ENCODE data around the gene CABLES1.

CABLES1 gene

DNA sequence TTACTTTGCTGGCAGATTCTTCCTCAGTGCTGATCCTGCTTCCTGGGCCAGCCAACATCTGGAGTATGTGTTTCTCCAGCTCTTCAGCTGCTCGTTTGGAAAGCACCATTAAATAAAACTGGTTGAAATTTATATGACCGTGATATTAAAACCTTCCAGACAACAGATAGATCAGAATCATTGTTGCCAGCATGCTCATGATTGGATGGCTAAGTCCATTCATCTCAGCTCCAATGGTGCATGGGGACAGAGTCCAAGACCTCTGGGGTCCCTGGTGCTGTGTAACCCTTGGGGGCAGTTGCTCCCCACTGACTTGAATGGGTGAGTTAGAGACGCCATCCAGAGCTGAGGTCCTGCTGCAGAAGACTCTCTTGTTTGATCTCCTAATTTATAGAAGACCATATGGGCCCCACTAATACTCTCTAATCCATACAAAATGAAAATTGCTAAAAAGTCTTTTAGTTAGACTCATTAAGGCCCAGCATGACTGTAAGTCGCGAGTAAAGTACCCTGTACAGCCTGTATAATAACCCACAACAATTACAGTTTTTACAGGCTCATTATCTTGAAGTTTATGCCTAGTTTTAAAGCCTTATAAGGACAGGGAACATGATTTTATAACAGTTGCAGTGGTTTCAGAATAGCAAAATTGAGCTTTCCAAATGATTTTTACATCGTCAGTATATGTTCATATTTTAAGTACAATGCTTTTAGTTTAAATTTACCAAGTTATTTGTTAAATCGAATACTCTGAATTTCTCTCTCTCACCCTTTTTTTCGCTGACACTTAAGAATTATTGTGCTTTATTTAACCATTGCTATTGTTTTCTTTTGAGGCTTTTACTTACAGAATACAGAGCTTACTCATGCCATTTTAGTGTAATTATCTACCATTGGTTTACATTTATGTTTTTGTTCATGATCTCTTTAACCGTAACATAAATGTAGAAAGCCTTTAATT, 60.0 kb downstream of the CABLES1 start:
- peak; percentile 4 for DNase-seq (ENCODE audit: low spot score)
- Histone ChIP-seq H3K4me1 (ENCODE audit: insufficient read depth, poor library complexity, severe bottlenecking) (no peaks in the 10 kb centered on the region), H3K9me3 (ENCODE audit: severe bottlenecking) (no peaks in the 10 kb centered on the region), H3K36me3 (ENCODE audit: low read depth) (no peaks in the 10 kb centered on the region), H3K4me3 (ENCODE audit: severe bottlenecking) (no peak overlapping the region), H3K27me3 (ENCODE audit: insufficient read depth, poor library complexity, severe bottlenecking) (no peaks in the 10 kb centered on the region), H3K27ac (ENCODE audit: poor library complexity, severe bottlenecking) (no peak overlapping the region)
- ATAC-seq (ENCODE audit: low read depth): no peak
- TF ChIP-seq, protein P1, sequence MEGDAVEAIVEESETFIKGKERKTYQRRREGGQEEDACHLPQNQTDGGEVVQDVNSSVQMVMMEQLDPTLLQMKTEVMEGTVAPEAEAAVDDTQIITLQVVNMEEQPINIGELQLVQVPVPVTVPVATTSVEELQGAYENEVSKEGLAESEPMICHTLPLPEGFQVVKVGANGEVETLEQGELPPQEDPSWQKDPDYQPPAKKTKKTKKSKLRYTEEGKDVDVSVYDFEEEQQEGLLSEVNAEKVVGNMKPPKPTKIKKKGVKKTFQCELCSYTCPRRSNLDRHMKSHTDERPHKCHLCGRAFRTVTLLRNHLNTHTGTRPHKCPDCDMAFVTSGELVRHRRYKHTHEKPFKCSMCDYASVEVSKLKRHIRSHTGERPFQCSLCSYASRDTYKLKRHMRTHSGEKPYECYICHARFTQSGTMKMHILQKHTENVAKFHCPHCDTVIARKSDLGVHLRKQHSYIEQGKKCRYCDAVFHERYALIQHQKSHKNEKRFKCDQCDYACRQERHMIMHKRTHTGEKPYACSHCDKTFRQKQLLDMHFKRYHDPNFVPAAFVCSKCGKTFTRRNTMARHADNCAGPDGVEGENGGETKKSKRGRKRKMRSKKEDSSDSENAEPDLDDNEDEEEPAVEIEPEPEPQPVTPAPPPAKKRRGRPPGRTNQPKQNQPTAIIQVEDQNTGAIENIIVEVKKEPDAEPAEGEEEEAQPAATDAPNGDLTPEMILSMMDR (IDR thresholded peaks at IDR 0.05; ENCODE audit: poor library complexity, severe bottlenecking): no peak

DNA sequence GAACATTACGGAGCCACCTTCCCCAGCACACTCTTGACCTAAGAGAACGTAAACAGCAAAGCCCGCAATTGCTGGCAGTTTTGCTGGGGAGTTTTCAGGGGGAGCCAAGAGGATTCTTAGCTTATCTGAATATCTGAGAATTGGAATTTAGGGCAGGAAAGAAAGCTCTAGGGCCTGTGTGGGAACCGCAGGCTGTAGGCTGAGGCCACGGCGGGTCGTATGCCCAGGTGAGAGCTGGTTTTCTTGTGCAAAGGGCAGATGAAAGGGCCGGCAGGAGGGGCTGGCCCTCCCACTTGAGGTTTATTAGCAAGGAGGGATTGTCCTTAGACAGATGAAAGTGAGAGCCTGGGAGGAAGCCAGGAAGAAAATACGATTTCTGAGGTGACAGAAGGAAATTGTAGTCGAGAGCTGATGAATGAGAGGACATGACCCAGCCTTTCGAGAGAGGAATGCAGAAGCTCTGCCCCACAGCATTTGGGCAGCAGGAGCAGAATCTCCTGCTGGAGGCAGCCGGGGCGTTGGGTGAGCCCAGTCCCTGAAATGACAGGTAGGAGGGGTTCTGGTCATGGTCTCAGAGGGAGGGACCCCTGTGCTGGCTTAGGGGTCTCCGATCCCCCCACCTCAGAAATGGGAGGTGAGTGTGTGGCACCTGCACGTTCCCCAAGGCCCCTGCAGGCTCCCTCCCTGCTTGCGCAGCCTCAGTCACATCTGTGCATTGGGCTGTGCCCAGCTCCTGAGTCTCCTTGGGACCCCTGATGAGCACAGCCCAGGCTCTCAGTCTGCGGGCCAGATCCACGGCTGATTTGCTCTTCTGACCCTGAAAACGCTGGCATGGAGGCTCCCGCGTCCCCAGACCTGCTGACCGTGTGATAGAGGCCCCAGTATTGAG, 61.1 kb downstream of the CABLES1 start:
- no peak overlapping the region for H3K27ac ChIP-seq (ENCODE audit: poor library complexity, severe bottlenecking)
- H3K4me3 ChIP-seq (ENCODE audit: severe bottlenecking): no peak overlapping the region
- H3K27me3 ChIP-seq (ENCODE audit: insufficient read depth, poor library complexity, severe bottlenecking): no peaks in the 10 kb centered on the region
- DNase-seq (ENCODE audit: low spot score) (peak; percentile 3), ATAC-seq (ENCODE audit: low read depth) (no peak)
- H3K9me3 ChIP-seq (ENCODE audit: severe bottlenecking): no peaks in the 10 kb centered on the region
- TF ChIP-seq, protein P1 (IDR thresholded peaks at IDR 0.05; ENCODE audit: poor library complexity, severe bottlenecking): no peak
- no peaks in the 10 kb centered on the region for H3K4me1 ChIP-seq (ENCODE audit: insufficient read depth, poor library complexity, severe bottlenecking)
- no peaks in the 10 kb centered on the region for H3K36me3 ChIP-seq (ENCODE audit: low read depth)

DNA sequence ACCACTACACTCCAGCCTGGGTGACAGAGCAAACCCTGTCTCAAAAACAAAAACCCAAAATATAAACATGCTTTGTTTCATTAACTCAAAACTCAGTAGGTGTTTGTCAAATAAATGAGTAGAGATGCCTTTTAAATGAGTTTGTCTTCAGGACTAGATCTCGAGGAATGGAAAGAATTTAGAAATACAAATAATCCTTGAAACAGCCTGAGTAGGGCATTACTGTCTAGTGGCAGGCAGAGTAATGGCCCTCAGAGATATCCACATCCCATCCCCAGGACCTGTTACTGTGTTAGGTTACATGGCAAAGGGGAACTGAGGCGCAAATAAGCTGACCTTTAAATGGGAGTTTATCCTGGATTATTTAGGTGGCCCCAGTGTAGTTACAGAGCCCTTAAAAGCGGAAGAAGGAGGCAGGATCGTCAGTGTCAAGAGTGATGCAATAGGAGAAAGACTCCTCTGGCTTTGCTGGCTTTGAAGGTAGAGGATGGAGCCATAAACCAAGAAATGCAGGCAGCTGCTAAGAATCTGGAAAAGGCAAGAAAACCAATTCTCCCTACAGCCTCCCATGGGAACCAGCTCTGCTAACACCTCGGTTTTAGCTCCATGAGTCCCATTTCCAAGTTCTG, 63.0 kb downstream of the CABLES1 start:
- H3K27me3 ChIP-seq (ENCODE audit: insufficient read depth, poor library complexity, severe bottlenecking): no peaks in the 10 kb centered on the region
- H3K36me3 ChIP-seq (ENCODE audit: low read depth): no peaks in the 10 kb centered on the region
- DNase-seq (ENCODE audit: low spot score) (no peak), ATAC-seq (ENCODE audit: low read depth) (no peak)
- no peak overlapping the region for H3K4me3 ChIP-seq (ENCODE audit: severe bottlenecking)
- TF ChIP-seq, protein P1 (IDR thresholded peaks at IDR 0.05; ENCODE audit: poor library complexity, severe bottlenecking): no peak
- no peaks in the 10 kb centered on the region for H3K9me3 ChIP-seq (ENCODE audit: severe bottlenecking)
- H3K27ac ChIP-seq (ENCODE audit: poor library complexity, severe bottlenecking): no peak overlapping the region
- no peaks in the 10 kb centered on the region for H3K4me1 ChIP-seq (ENCODE audit: insufficient read depth, poor library complexity, severe bottlenecking)

DNA sequence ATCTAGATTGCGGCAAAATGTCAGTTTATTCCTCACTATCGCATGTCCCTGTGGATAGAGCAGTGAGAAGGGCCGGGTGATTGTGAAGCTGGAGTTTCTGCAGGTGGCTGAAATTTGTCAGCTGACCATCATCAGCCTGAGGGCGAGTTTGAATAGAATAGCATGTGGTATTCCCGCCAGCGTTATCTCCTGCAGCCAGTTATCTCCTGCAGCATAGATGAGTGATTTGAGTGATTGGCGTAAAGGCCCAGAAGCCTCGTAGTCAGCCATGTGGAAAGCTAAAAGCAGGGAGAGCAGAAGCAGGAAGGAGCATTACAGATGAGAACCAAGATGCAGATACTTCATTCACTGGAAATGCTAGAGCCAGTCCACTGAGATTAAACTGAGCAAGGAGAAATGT, 65.5 kb downstream of the CABLES1 start:
- Histone ChIP-seq H3K27me3 (ENCODE audit: insufficient read depth, poor library complexity, severe bottlenecking) (no peaks in the 10 kb centered on the region), H3K4me3 (ENCODE audit: severe bottlenecking) (no peak overlapping the region), H3K36me3 (ENCODE audit: low read depth) (no peaks in the 10 kb centered on the region), H3K9me3 (ENCODE audit: severe bottlenecking) (no peaks in the 10 kb centered on the region), H3K4me1 (ENCODE audit: insufficient read depth, poor library complexity, severe bottlenecking) (no peaks in the 10 kb centered on the region), H3K27ac (ENCODE audit: poor library complexity, severe bottlenecking) (no peak overlapping the region)
- no peak for ATAC-seq (ENCODE audit: low read depth)
- TF ChIP-seq, protein P1 (IDR thresholded peaks at IDR 0.05; ENCODE audit: poor library complexity, severe bottlenecking): no peak
- no peak for DNase-seq (ENCODE audit: low spot score)

All from RWPE2 (cell line).